ENCODE data around the gene NMNAT2. TPM values are rescaled to one million over a fixed set of nuclear protein-coding genes. Genes with fewer than 3 reads are reported as not detected.

The NMNAT2 gene
- total RNA-seq, 1 experiment from 2014 or later: 11.4 TPM

DNA sequence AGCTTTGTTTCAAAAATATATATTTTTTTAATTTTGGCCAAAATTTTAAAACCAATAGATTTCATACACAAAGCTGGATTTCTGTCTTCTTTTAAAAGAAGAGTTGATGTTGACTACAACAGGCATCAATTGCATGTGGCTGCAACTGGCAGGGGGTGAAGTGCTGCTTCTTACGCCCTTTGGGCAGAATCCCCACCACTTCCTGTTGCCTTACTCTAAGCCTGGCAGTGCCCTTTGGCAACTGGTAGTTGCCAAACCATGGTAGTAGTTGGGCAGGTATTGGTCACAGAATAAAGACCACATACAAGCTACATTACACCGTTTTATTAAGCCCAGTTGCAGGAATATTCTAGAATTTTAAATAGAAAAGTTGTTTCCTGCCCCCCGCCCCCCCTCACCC lies 215.1 kb downstream of the NMNAT2 start:
- Histone ChIP-seq H2AK5ac (ENCODE audit: insufficient read length, low read length) (no peak overlapping the region), H3K4me1 (ENCODE audit: insufficient read depth, low read length) (peaks cover 3% of the 10 kb centered on the region; the same call in 1 of the 2 replicates), H2AFZ (ENCODE audit: low read length) (no peak overlapping the region), H3K9me3 (ENCODE audit: control insufficient read depth, low read depth, low read length) (no peaks in the 10 kb centered on the region), H3K14ac (ENCODE audit: insufficient read depth, low read length) (no peak overlapping the region), H3K23ac (ENCODE audit: insufficient read length, low read depth, low read length) (no peak overlapping the region), H3K79me1 (ENCODE audit: insufficient read depth, low read depth, low read length, poor library complexity, severe bottlenecking) (no peaks in the 10 kb centered on the region), H2BK20ac (ENCODE audit: low read depth, low read length, poor library complexity, severe bottlenecking) (no peak overlapping the region), H4K91ac (ENCODE audit: insufficient read length, low read depth, low read length) (no peak overlapping the region), H2BK5ac (ENCODE audit: insufficient read length, low read length) (no peak overlapping the region), H4K8ac (replicated peaks; ENCODE audit: insufficient read length, low read depth, low read length) (no peak overlapping the region), H3K9ac (ENCODE audit: extremely low read depth, insufficient read length, low read length) (no peak overlapping the region), H3K23me2 (ENCODE audit: insufficient read length, low read depth, low read length, poor library complexity, severe bottlenecking) (no peaks in the 10 kb centered on the region), H2BK12ac (ENCODE audit: insufficient read length, low read depth, low read length) (no peak overlapping the region), H2BK120ac (ENCODE audit: low read depth, low read length, poor library complexity, severe bottlenecking) (no peak overlapping the region), H4K5ac (ENCODE audit: insufficient read length, low read depth, low read length) (no peak overlapping the region), H3T11ph (ENCODE audit: low read length) (no peak overlapping the region), H3K27ac (ENCODE audit: insufficient read length, low read depth, low read length) (no peak overlapping the region), H3K4ac (ENCODE audit: low read depth, low read length) (no peak overlapping the region), H3K4me2 (ENCODE audit: insufficient read depth, insufficient read length, low read length) (no peak overlapping the region), H3K79me2 (ENCODE audit: insufficient read depth, low read length) (0 out of 2 replicates have a peak, but pooled peaks cover 1% of the 10 kb centered on the region), H4K20me1 (ENCODE audit: control insufficient read depth, insufficient read depth, insufficient read length) (no peaks in the 10 kb centered on the region), H3K27me3 (ENCODE audit: insufficient read depth, low read length) (no peaks in the 10 kb centered on the region), H3K56ac (ENCODE audit: insufficient read length, low read depth, low read length) (no peak overlapping the region), H2BK15ac (ENCODE audit: low read depth, low read length) (no peak overlapping the region), H3K18ac (ENCODE audit: insufficient read length, low read depth, low read length) (no peak overlapping the region)
- peaks cover 3 to 9% of the 10 kb centered on the region in 2 experiments for H3K4me1 Mint-ChIP-seq
- H3K36me3 Mint-ChIP-seq (ENCODE audit: insufficient read depth in 1 of 3, low read depth in 3 of 3): no peaks in the 10 kb centered on the region
- no peaks in the 10 kb centered on the region; the same call in none of the 2 replicates for H3K27me3 Mint-ChIP-seq (ENCODE audit: low read depth)
- TF ChIP-seq, protein P1, sequence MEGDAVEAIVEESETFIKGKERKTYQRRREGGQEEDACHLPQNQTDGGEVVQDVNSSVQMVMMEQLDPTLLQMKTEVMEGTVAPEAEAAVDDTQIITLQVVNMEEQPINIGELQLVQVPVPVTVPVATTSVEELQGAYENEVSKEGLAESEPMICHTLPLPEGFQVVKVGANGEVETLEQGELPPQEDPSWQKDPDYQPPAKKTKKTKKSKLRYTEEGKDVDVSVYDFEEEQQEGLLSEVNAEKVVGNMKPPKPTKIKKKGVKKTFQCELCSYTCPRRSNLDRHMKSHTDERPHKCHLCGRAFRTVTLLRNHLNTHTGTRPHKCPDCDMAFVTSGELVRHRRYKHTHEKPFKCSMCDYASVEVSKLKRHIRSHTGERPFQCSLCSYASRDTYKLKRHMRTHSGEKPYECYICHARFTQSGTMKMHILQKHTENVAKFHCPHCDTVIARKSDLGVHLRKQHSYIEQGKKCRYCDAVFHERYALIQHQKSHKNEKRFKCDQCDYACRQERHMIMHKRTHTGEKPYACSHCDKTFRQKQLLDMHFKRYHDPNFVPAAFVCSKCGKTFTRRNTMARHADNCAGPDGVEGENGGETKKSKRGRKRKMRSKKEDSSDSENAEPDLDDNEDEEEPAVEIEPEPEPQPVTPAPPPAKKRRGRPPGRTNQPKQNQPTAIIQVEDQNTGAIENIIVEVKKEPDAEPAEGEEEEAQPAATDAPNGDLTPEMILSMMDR (conservative IDR thresholded peaks at IDR 0.05): no peak
- H3K9me3 Mint-ChIP-seq: no peaks in the 10 kb centered on the region
- H3K27ac Mint-ChIP-seq: no peak overlapping the region
- no peak overlapping the region for H3K4me3 Mint-ChIP-seq
- no CpG with 5 or more reads among the region's 3 CpGs for WGBS (ENCODE audit: extremely low coverage, insufficient read length, low lambda C conversion rate)
- DNase-seq: no peak
